OCI-LY1 (cell line): Measurements from ENCODE around the gene PRADC1.

Experiments
- EZH2 ChIP-seq: fragments of 200-600 bp; sonication (generic), shearing (Covaris generic); IDR thresholded peaks from 2 replicates; pipeline ENCODE4 v1.8.0; 2017; ENCODE audit warnings: borderline replicate concordance, mixed run types, mild to moderate bottlenecking, antibody characterized with exemption, low read length, moderate library complexity, mixed read lengths
- TF ChIP-seq, protein P1 (sequence below): fragments of 200-600 bp; sonication (generic), shearing (Covaris generic); IDR thresholded peaks from 2 replicates; pipeline ENCODE4 v1.5.1; 2017; ENCODE audit warnings: mild to moderate bottlenecking, antibody characterized with exemption, low read length, moderate library complexity, mixed read lengths

DNA sequence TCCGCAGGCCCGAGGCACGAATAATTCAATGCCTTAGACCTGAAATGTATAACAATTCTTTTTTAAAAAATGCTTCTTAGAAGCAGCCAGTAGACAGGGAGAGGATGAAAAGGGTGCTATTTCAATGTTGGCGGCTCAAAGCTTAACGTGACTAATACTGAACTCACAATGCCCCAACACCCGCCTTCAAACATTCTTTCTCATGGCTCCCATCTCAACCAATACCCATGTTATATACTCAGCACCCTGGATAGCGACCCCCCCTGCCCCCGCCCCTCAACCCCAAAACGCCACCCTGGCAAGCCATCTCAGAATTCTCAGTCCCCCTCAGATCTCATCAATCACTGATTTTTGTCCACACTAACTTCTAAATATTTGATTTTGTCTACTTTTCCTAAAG is 46.8 kb upstream of the PRADC1 start:
- TF ChIP-seq, protein P1, sequence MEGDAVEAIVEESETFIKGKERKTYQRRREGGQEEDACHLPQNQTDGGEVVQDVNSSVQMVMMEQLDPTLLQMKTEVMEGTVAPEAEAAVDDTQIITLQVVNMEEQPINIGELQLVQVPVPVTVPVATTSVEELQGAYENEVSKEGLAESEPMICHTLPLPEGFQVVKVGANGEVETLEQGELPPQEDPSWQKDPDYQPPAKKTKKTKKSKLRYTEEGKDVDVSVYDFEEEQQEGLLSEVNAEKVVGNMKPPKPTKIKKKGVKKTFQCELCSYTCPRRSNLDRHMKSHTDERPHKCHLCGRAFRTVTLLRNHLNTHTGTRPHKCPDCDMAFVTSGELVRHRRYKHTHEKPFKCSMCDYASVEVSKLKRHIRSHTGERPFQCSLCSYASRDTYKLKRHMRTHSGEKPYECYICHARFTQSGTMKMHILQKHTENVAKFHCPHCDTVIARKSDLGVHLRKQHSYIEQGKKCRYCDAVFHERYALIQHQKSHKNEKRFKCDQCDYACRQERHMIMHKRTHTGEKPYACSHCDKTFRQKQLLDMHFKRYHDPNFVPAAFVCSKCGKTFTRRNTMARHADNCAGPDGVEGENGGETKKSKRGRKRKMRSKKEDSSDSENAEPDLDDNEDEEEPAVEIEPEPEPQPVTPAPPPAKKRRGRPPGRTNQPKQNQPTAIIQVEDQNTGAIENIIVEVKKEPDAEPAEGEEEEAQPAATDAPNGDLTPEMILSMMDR, result no peak
- no peak for TF ChIP-seq EZH2
